Suprapubic skin (tissue), 4 donors: Measurements from ENCODE around the gene TAF11L3.
"Not testable (repeated sequence)": the region's sequence is repeated elsewhere in the genome, so short reads cannot be mapped to it uniquely, and the experiment has no call there.

Experiments used
- POLR2A ChIP-seq, 2 donors: fragments of 450-650 bp; IDR thresholded peaks; one replicate each; pipeline ENCODE4 v1.6.1; 2017; ENCODE audit warnings: antibody characterized with exemption in 2 of 2, mild to moderate bottlenecking in 2 of 2, moderate library complexity in 2 of 2
- POLR2AphosphoS5 ChIP-seq, 3 donors: sonication (generic); formaldehyde crosslinking; IDR thresholded peaks; one replicate each; pipeline ENCODE4 v1.6.1; 2017; ENCODE audit warnings: antibody characterized with exemption in 3 of 3
- TF ChIP-seq, protein P1 (sequence below), 2 donors: fragments of 200-600 bp in 1 of 2; fragments of 450-650 bp in 1 of 2; sonication (generic) in 1 of 2; IDR thresholded peaks; one replicate each; pipeline ENCODE4 v1.5.1; 2016 to 2019; ENCODE audit warnings: antibody characterized with exemption in 2 of 2, mild to moderate bottlenecking in 1 of 2, moderate library complexity in 1 of 2

DNA sequence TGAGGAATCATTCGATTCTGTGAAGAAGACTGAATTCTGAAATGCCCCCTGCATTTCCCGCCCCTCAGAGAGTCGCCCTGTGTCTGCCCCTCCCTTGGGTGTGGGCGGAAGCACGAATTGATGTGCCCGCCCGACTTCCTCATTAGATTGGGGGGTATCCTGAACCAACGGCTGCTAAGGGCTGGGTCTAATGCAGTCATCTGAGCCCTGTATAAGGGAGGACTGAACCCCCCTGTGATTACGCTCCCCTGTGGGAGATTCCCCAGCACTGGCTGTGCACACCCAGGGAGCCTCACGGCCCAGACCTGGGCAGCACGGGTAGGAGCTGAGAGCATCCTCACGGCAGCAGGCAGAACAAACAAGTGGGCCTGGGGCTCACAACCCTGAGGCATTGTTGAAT is 641 bp upstream of the TAF11L3 start:
- not testable (repeated sequence) for TF ChIP-seq POLR2AphosphoS5, POLR2A (IDR thresholded peaks at IDR 0.05)
- TF ChIP-seq, protein P1, sequence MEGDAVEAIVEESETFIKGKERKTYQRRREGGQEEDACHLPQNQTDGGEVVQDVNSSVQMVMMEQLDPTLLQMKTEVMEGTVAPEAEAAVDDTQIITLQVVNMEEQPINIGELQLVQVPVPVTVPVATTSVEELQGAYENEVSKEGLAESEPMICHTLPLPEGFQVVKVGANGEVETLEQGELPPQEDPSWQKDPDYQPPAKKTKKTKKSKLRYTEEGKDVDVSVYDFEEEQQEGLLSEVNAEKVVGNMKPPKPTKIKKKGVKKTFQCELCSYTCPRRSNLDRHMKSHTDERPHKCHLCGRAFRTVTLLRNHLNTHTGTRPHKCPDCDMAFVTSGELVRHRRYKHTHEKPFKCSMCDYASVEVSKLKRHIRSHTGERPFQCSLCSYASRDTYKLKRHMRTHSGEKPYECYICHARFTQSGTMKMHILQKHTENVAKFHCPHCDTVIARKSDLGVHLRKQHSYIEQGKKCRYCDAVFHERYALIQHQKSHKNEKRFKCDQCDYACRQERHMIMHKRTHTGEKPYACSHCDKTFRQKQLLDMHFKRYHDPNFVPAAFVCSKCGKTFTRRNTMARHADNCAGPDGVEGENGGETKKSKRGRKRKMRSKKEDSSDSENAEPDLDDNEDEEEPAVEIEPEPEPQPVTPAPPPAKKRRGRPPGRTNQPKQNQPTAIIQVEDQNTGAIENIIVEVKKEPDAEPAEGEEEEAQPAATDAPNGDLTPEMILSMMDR (IDR thresholded peaks at IDR 0.05), result not testable (repeated sequence)
